Measurements from ENCODE around the gene SCGB3A2. TPM values are rescaled to one million over a fixed set of nuclear protein-coding genes. Genes with fewer than 3 reads are reported as not detected.

SCGB3A2 gene
- total and polyA plus RNA-seq, 2 experiments from 2014 or later = not detected

- 15 to 20% methylated on average over 2 of the region's 2 CpGs for WGBS, 2 experiments (ENCODE audit: low coverage in 1 of 2, low lambda C conversion rate in 2 of 2, missing lambda C conversion rate in 2 of 2)
- Histone ChIP-seq H3K9me3 (ENCODE audit: low read depth) (no peaks in the 10 kb centered on the region), H3K4me1 (ENCODE audit: insufficient read depth) (no peaks in the 10 kb centered on the region), H4K20me1 (ENCODE audit: insufficient read depth) (no peaks in the 10 kb centered on the region), H3K27ac (no peak overlapping the region), H3K4me2 (ENCODE audit: unreplicated experiment) (no peak overlapping the region), H3F3A (ENCODE audit: insufficient read depth) (no peaks in the 10 kb centered on the region), H3K9me2 (ENCODE audit: insufficient read depth) (no peaks in the 10 kb centered on the region), H3K9ac (no peak overlapping the region), H2AFZ (no peak overlapping the region), H3K79me2 (ENCODE audit: insufficient read depth) (no peaks in the 10 kb centered on the region), H3K27me3 (replicated peaks; ENCODE audit: insufficient read depth) (no peaks in the 10 kb centered on the region), H3K36me3 (ENCODE audit: low read depth) (no peaks in the 10 kb centered on the region), H3K4me3 (no peak overlapping the region)
- TF ChIP-seq EZH2 (IDR thresholded peaks at IDR 0.05; ENCODE audit: insufficient read depth, poor library complexity, severe bottlenecking) (no peak), EZH2phosphoT487 (IDR thresholded peaks at IDR 0.05; ENCODE audit: insufficient read depth, low read depth) (no peak)
- in situ Hi-C loops (cut with MboI) = no loop called here
- DNase-seq = no peak
These were observed 15.3 kb downstream of the SCGB3A2 start for GRCh38 chr5:147893820-147894219.

- WGBS, 2 experiments (ENCODE audit: low coverage in 1 of 2, low lambda C conversion rate in 2 of 2, missing lambda C conversion rate in 2 of 2) = 61 to 71% methylated on average over 1 of the region's 1 CpG
- H3K4me1 ChIP-seq (ENCODE audit: insufficient read depth) = no peaks in the 10 kb centered on the region
- H3K27ac ChIP-seq = no peak overlapping the region
These were observed 17.4 kb downstream of the SCGB3A2 start for GRCh38 chr5:147895864-147896263.

GRCh38 chr5:147898875-147899401 is 20.4 kb downstream of the SCGB3A2 start:
- H3K9me3 ChIP-seq (ENCODE audit: low read depth) = no peaks in the 10 kb centered on the region
- no peaks in the 10 kb centered on the region for H4K20me1 ChIP-seq (ENCODE audit: insufficient read depth)
- no peaks in the 10 kb centered on the region for H3K36me3 ChIP-seq (ENCODE audit: low read depth)
- in situ Hi-C loops (cut with MboI) = no loop called here
- no peak overlapping the region for H2AFZ ChIP-seq
- WGBS, 2 experiments (ENCODE audit: low coverage in 1 of 2, low lambda C conversion rate in 2 of 2, missing lambda C conversion rate in 2 of 2) = 21 to 23% methylated on average over 3 of the region's 3 CpGs
- no peaks in the 10 kb centered on the region; the same call in 1 of the 2 replicates for H3K4me1 ChIP-seq (ENCODE audit: insufficient read depth)
- no peaks in the 10 kb centered on the region for H3F3A ChIP-seq (ENCODE audit: insufficient read depth)
- H3K27ac ChIP-seq = no peak overlapping the region
- no peaks in the 10 kb centered on the region for H3K79me2 ChIP-seq (ENCODE audit: insufficient read depth)
- TF ChIP-seq EZH2 (IDR thresholded peaks at IDR 0.05; ENCODE audit: insufficient read depth, poor library complexity, severe bottlenecking) (no peak), EZH2phosphoT487 (IDR thresholded peaks at IDR 0.05; ENCODE audit: insufficient read depth, low read depth) (no peak)
- H3K4me3 ChIP-seq = no peak overlapping the region
- H3K4me2 ChIP-seq (ENCODE audit: unreplicated experiment) = no peak overlapping the region
- no peaks in the 10 kb centered on the region for H3K9me2 ChIP-seq (ENCODE audit: insufficient read depth)
- no peak overlapping the region for H3K9ac ChIP-seq
- no peak for DNase-seq
- no peaks in the 10 kb centered on the region for H3K27me3 ChIP-seq (replicated peaks; ENCODE audit: insufficient read depth)

More at GRCh38 chr5:147895864-147896263, 17.4 kb downstream of the SCGB3A2 start:
- DNase-seq = no peak
- Histone ChIP-seq H3K9me2 (ENCODE audit: insufficient read depth) (no peaks in the 10 kb centered on the region), H4K20me1 (ENCODE audit: insufficient read depth) (no peaks in the 10 kb centered on the region), H3K36me3 (ENCODE audit: low read depth) (no peaks in the 10 kb centered on the region), H3K9me3 (ENCODE audit: low read depth) (no peaks in the 10 kb centered on the region), H3K9ac (no peak overlapping the region), H2AFZ (no peak overlapping the region), H3K79me2 (ENCODE audit: insufficient read depth) (no peaks in the 10 kb centered on the region), H3K4me2 (ENCODE audit: unreplicated experiment) (no peak overlapping the region), H3F3A (ENCODE audit: insufficient read depth) (no peaks in the 10 kb centered on the region), H3K4me3 (no peak overlapping the region), H3K27me3 (replicated peaks; ENCODE audit: insufficient read depth) (no peaks in the 10 kb centered on the region)
- in situ Hi-C loops (cut with MboI) = no loop called here
- TF ChIP-seq EZH2 (IDR thresholded peaks at IDR 0.05; ENCODE audit: insufficient read depth, poor library complexity, severe bottlenecking) = no peak
- no peak for TF ChIP-seq EZH2phosphoT487 (IDR thresholded peaks at IDR 0.05; ENCODE audit: insufficient read depth, low read depth)

GRCh38 chr5:147901599-147902039 is 23.1 kb downstream of the SCGB3A2 start:
- DNase-seq = peak; percentile 26
- H3F3A ChIP-seq (ENCODE audit: insufficient read depth) = no peaks in the 10 kb centered on the region
- no peaks in the 10 kb centered on the region for H3K9me3 ChIP-seq (ENCODE audit: low read depth)
- H3K9me2 ChIP-seq (ENCODE audit: insufficient read depth) = no peaks in the 10 kb centered on the region
- no peak overlapping the region for H3K4me3 ChIP-seq
- in situ Hi-C loops (cut with MboI) = no loop called here
- H3K4me1 ChIP-seq (ENCODE audit: insufficient read depth) = no peaks in the 10 kb centered on the region; the same call in 1 of the 2 replicates
- no peak overlapping the region for H3K9ac ChIP-seq
- H3K4me2 ChIP-seq (ENCODE audit: unreplicated experiment) = no peak overlapping the region
- no peaks in the 10 kb centered on the region for H4K20me1 ChIP-seq (ENCODE audit: insufficient read depth)
- H3K27ac ChIP-seq = no peak overlapping the region
- no peak overlapping the region for H2AFZ ChIP-seq
- no peak for TF ChIP-seq EZH2 (IDR thresholded peaks at IDR 0.05; ENCODE audit: insufficient read depth, poor library complexity, severe bottlenecking)
- no peak for TF ChIP-seq EZH2phosphoT487 (IDR thresholded peaks at IDR 0.05; ENCODE audit: insufficient read depth, low read depth)
- H3K36me3 ChIP-seq (ENCODE audit: low read depth) = no peaks in the 10 kb centered on the region
- no peaks in the 10 kb centered on the region for H3K79me2 ChIP-seq (ENCODE audit: insufficient read depth)
- no peaks in the 10 kb centered on the region for H3K27me3 ChIP-seq (replicated peaks; ENCODE audit: insufficient read depth)
- 23 to 30% methylated on average over 12 of the region's 12 CpGs for WGBS, 2 experiments (ENCODE audit: low coverage in 1 of 2, low lambda C conversion rate in 2 of 2, missing lambda C conversion rate in 2 of 2)

All from GM23248 (cell line).